ENCODE data around the gene HNF4A. TPM values are rescaled to one million over a fixed set of nuclear protein-coding genes. Genes with fewer than 3 reads are reported as not detected.

HNF4A gene

DNA sequence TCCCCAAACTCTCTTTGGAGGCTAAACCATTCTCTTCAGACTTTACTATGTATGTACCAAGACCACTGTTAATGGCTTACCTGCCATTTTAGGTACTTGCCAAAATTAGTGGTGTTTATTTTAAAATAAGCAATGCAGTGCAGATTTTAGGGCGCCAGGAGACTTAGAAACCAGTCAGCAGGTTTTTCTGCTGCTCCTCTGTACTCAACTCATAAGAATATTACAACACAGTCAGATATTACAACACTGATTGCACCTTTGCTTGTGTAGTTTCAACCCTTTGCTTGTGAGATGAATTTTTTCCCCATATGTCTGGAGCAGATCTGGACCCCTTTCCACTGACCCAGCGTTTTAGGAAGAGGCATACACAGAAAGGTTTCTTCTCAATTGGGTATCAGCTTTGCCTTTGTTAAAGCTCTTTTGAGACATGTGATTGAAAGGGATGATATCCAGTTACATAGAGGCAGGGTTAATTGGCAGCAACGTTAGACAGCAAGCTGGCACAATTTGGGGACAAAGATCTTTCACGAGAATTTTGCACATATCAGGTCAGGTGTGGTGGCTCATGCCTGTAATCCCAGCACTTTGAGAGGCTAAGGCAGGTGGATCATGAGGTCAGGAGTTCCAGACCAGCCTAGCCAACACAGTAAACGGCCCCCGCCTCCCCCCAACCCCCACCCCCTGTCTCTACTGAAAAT, 126.4 kb downstream of the HNF4A start:
- Histone ChIP-seq H2AK5ac (ENCODE audit: low read length) (no peak overlapping the region), H2BK120ac (ENCODE audit: low read depth, low read length) (no peak overlapping the region)

GRCh38 chr20:44483112-44483511, 127.6 kb downstream of the HNF4A start:
- H3K23ac ChIP-seq (ENCODE audit: low read length): no peak overlapping the region
- no peaks in the 10 kb centered on the region for H3K27me3 ChIP-seq (ENCODE audit: insufficient read depth, low read length, poor library complexity)
- H3K79me1 ChIP-seq (ENCODE audit: low read length): no peaks in the 10 kb centered on the region
- no peak overlapping the region for H2BK5ac ChIP-seq (ENCODE audit: low read length)
- no peak overlapping the region for H3K9ac ChIP-seq (ENCODE audit: low read length)
- no peak overlapping the region for H3K4ac ChIP-seq (ENCODE audit: low read depth, low read length)
- no peak for DNase-seq
- WGBS (ENCODE audit: extremely low coverage, insufficient coverage, low lambda C conversion rate): no CpG with 5 or more reads among the region's 5 CpGs
- no peak overlapping the region for H3K18ac ChIP-seq (ENCODE audit: low read length)
- no peak overlapping the region for H3K27ac ChIP-seq (ENCODE audit: low read depth, low read length)
- no peak overlapping the region for H4K8ac ChIP-seq (ENCODE audit: low read depth, low read length)
- no peaks in the 10 kb centered on the region for H3K79me2 ChIP-seq (ENCODE audit: control insufficient read depth, insufficient read depth, low read length)
- H3K56ac ChIP-seq (ENCODE audit: low read length): no peak overlapping the region
- no peak overlapping the region for H2BK120ac ChIP-seq (ENCODE audit: low read depth, low read length)
- no peak overlapping the region for H2BK15ac ChIP-seq (replicated peaks; ENCODE audit: low read depth)
- H2AK5ac ChIP-seq (ENCODE audit: low read length): no peak overlapping the region
- no peak overlapping the region for H4K5ac ChIP-seq (ENCODE audit: low read length)
- no peak overlapping the region for H3K4me2 ChIP-seq (ENCODE audit: low read length)
- H3K36me3 ChIP-seq (ENCODE audit: control insufficient read depth, insufficient read depth, low read length): peaks cover 1% of the 10 kb centered on the region
- no peaks in the 10 kb centered on the region for H3K4me1 ChIP-seq (ENCODE audit: control insufficient read depth, low read depth, low read length)
- H3K4me3 ChIP-seq (ENCODE audit: low read length): no peak overlapping the region

More for the DNA sequence above, 126.4 kb downstream of the HNF4A start:
- H3K4me3 ChIP-seq (ENCODE audit: low read length): no peak overlapping the region
- H4K5ac ChIP-seq (ENCODE audit: low read length): no peak overlapping the region
- H3K27me3 ChIP-seq (ENCODE audit: insufficient read depth, low read length, poor library complexity): no peaks in the 10 kb centered on the region
- H3K36me3 ChIP-seq (ENCODE audit: control insufficient read depth, insufficient read depth, low read length): peaks cover 1% of the 10 kb centered on the region
- H3K27ac ChIP-seq (ENCODE audit: low read depth, low read length): no peak overlapping the region
- H3K56ac ChIP-seq (ENCODE audit: low read length): no peak overlapping the region
- H2BK15ac ChIP-seq (replicated peaks; ENCODE audit: low read depth): no peak overlapping the region
- no peaks in the 10 kb centered on the region for H3K79me2 ChIP-seq (ENCODE audit: control insufficient read depth, insufficient read depth, low read length)
- H3K18ac ChIP-seq (ENCODE audit: low read length): no peak overlapping the region
- no CpG with 5 or more reads among the region's 6 CpGs for WGBS (ENCODE audit: extremely low coverage, insufficient coverage, low lambda C conversion rate)
- no peak overlapping the region for H2BK5ac ChIP-seq (ENCODE audit: low read length)
- no peak overlapping the region for H4K8ac ChIP-seq (ENCODE audit: low read depth, low read length)
- H3K4ac ChIP-seq (ENCODE audit: low read depth, low read length): no peak overlapping the region
- no peak overlapping the region for H3K4me2 ChIP-seq (ENCODE audit: low read length)
- H3K4me1 ChIP-seq (ENCODE audit: control insufficient read depth, low read depth, low read length): no peaks in the 10 kb centered on the region
- DNase-seq: no peak
- H3K9ac ChIP-seq (ENCODE audit: low read length): no peak overlapping the region
- H3K79me1 ChIP-seq (ENCODE audit: low read length): no peaks in the 10 kb centered on the region
- no peak overlapping the region for H3K23ac ChIP-seq (ENCODE audit: low read length)

Small RNA genes lying within 50 kb of the gene (small RNA-seq; reads per million reads assigned to genes)
- gene MIR3646 (ENCODE audit: insufficient read depth): not detected
- gene RF00019 (ENCODE audit: insufficient read depth): not detected
- not detected for gene RPL37AP1 (ENCODE audit: insufficient read depth)
